IMR-90 (cell line): ENCODE data around the gene GPX6. TPM values are rescaled to one million over a fixed set of nuclear protein-coding genes. Genes with fewer than 3 reads are reported as not detected.

Experiments used
- ATAC-seq: fragments of 200-7000 bp; cut with Tn5 transposase; 2 replicates; pipeline ENCODE4 v1.9.1; 2020; ENCODE audit warnings: low read depth, mild to moderate bottlenecking, moderate library complexity
- BruUV-seq: library from RNA; stranded (reverse); fragments of 400-500 nt; replicated peaks from 2 replicates; lab custom pipeline; 2021; lab: Mats Ljungman, UMichigan
- CTCF ChIA-PET: fragments of 300-600 bp; formaldehyde crosslinking; extraction: SDS; loops from one replicate; lab custom pipeline; 2021; ENCODE audit warnings: antibody characterized with exemption; lab: Yijun Ruan, JAX
- POLR2A ChIA-PET: fragments of 300-600 bp; sonication (Branson Sonifier 250); formaldehyde crosslinking; loops from one replicate; lab custom pipeline; 2022; ENCODE audit warnings: antibody characterized with exemption; ENCODE audit not compliant: unreplicated experiment; lab: Charles Lee
- DNase-seq: peaks from one replicate; pipeline ENCODE4 v3.0.0; 2013
- H2AFZ ChIP-seq: replicated peaks from 2 replicates; pipeline ENCODE3; 2013; ENCODE audit warnings: low read length, mild to moderate bottlenecking; ENCODE audit not compliant: poor library complexity
- H2AK5ac ChIP-seq: 2 replicates; pipeline ENCODE4 v1.6.1; 2013; ENCODE audit warnings: low read depth, low read length, inconsistent platforms
- H2AK9ac ChIP-seq: replicated peaks from 2 replicates; pipeline ENCODE3; 2013; ENCODE audit warnings: mild to moderate bottlenecking, low read depth, low read length, moderate library complexity; ENCODE audit not compliant: poor library complexity
- H2BK120ac ChIP-seq: 2 replicates; pipeline ENCODE4 v1.6.1; 2013; ENCODE audit warnings: low read depth, low read length, inconsistent platforms
- H2BK15ac ChIP-seq: 3 replicates; pipeline ENCODE4 v1.6.1; 2013; ENCODE audit warnings: low read depth, low read length, inconsistent platforms
- H2BK20ac ChIP-seq: 2 replicates; pipeline ENCODE4 v1.6.1; 2013; ENCODE audit warnings: low read depth, mild to moderate bottlenecking, inconsistent platforms, low read length, moderate library complexity
- H2BK5ac ChIP-seq: 2 replicates; pipeline ENCODE4 v1.6.1; 2013; ENCODE audit warnings: mild to moderate bottlenecking, low read depth, low read length, inconsistent platforms; ENCODE audit not compliant: poor library complexity, severe bottlenecking
- H3K14ac ChIP-seq: replicated peaks from 2 replicates; pipeline ENCODE4 v1.6.1; 2013; ENCODE audit warnings: low read depth, low read length, inconsistent platforms
- H3K18ac ChIP-seq: 2 replicates; pipeline ENCODE4 v1.6.1; 2013; ENCODE audit warnings: low read depth, low read length, control low read depth
- H3K23ac ChIP-seq: 2 replicates; pipeline ENCODE4 v1.6.1; 2013; ENCODE audit warnings: low read depth, low read length, inconsistent platforms
- H3K27ac ChIP-seq: 2 replicates; pipeline ENCODE4 v1.5.1; 2013; ENCODE audit warnings: mild to moderate bottlenecking, control low read depth, low read length; ENCODE audit not compliant: insufficient read depth
- H3K27me3 ChIP-seq: 2 replicates; pipeline ENCODE4 v1.6.1; 2013; ENCODE audit warnings: low read length; ENCODE audit not compliant: control insufficient read depth, insufficient read depth
- H3K36me3 ChIP-seq: 2 replicates; pipeline ENCODE4 v1.6.1; 2013; ENCODE audit warnings: low read length, mixed read lengths; ENCODE audit not compliant: control insufficient read depth, insufficient read depth
- H3K4ac ChIP-seq: 2 replicates; pipeline ENCODE4 v1.6.1; 2013; ENCODE audit warnings: low read depth, low read length, inconsistent platforms
- H3K4me1 ChIP-seq: 2 replicates; pipeline ENCODE4 v1.6.1; 2013; ENCODE audit warnings: low read length, mixed read lengths; ENCODE audit not compliant: control insufficient read depth, insufficient read depth
- H3K4me2 ChIP-seq: 2 replicates; pipeline ENCODE4 v1.6.1; 2013; ENCODE audit warnings: low read depth, mild to moderate bottlenecking, control low read depth, low read length, moderate library complexity
- H3K4me3 ChIP-seq: 2 replicates; pipeline ENCODE4 v1.5.1; 2013; ENCODE audit warnings: low read depth, mild to moderate bottlenecking, control low read depth, low read length, moderate library complexity; ENCODE audit not compliant: insufficient read depth
- H3K56ac ChIP-seq: 2 replicates; pipeline ENCODE4 v1.6.1; 2013; ENCODE audit warnings: low read length, inconsistent platforms; ENCODE audit not compliant: insufficient read depth; ENCODE audit errors: extremely low read depth
- H3K79me1 ChIP-seq, 2 experiments: 2 replicates each; pipeline ENCODE4 v1.6.1; 2013; ENCODE audit warnings: low read length in 2 of 2, inconsistent platforms in 1 of 2, low read depth in 1 of 2
- H3K9ac ChIP-seq: 2 replicates; pipeline ENCODE4 v1.6.1; 2013; ENCODE audit warnings: low read depth, low read length, control low read depth
- H3K9me1 ChIP-seq: 2 replicates; pipeline ENCODE4 v1.6.1; 2013; ENCODE audit warnings: low read length, inconsistent platforms; ENCODE audit not compliant: insufficient read depth
- H3K9me3 ChIP-seq: 2 replicates; pipeline ENCODE4 v1.6.1; 2013; ENCODE audit warnings: low read length; ENCODE audit not compliant: control insufficient read depth, insufficient read depth
- H4K20me1 ChIP-seq: 2 replicates; pipeline ENCODE4 v1.6.1; 2013; ENCODE audit warnings: low read length, inconsistent platforms; ENCODE audit not compliant: insufficient read depth
- H4K5ac ChIP-seq: 2 replicates; pipeline ENCODE4 v1.6.1; 2013; ENCODE audit warnings: mild to moderate bottlenecking, low read depth, low read length, control low read depth
- H4K8ac ChIP-seq, 2 experiments: 2 replicates each; pipeline ENCODE4 v1.6.1; 2013; ENCODE audit warnings: low read depth in 2 of 2, low read length in 2 of 2, control low read depth in 1 of 2, inconsistent platforms in 1 of 2
- H4K91ac ChIP-seq: 2 replicates; pipeline ENCODE4 v1.6.1; 2013; ENCODE audit warnings: low read depth, low read length, inconsistent platforms; ENCODE audit not compliant: insufficient read depth
- RAD21 ChIP-seq: IDR thresholded peaks from 2 replicates; pipeline ENCODE4 v1.6.1; 2012; ENCODE audit warnings: low read length, improper control_type of control experiment
- WGBS, 2 experiments: methylation state at CpG; one replicate each; pipeline versions ENCODE4 v1.1.5 to v1.1.7; 2013; ENCODE audit warnings: missing lambda C conversion rate in 2 of 2; ENCODE audit not compliant: insufficient read length in 1 of 2; ENCODE audit errors: extremely low coverage in 2 of 2; 5-methylcytosine and 5-hydroxymethylcytosine counted together
- dilution Hi-C: fragments of 300-500 bp; cut with HindIII; formaldehyde crosslinking; loops from one replicate; pipeline ENCODE4 v1.14.3; 2018; ENCODE audit warnings: low sequenced_read_pairs; ENCODE audit not compliant: unreplicated experiment
- in situ Hi-C: fragments of 300-500 bp; cut with MboI; formaldehyde crosslinking; loops from 3 replicates; pipeline ENCODE4 v1.14.3; 2019; ENCODE audit warnings: low sequenced_read_pairs, inconsistent platforms, mixed read lengths
- intact Hi-C: fragments of 100-400 bp; cut with micrococcal nuclease; formaldehyde crosslinking; loops from 2 replicates; pipeline ENCODE4 v1.10.0; 2022
- polyA plus RNA-seq, 3 experiments: library from polyadenylated mRNA; depleted of rRNA; stranded (reverse); fragments of >200 nt; gene quantifications; 2 replicates each; pipeline ENCODE4 v1.2.3, GENCODE V29; 2012; ENCODE audit warnings: low replicate concordance in 1 of 3
- total RNA-seq: library from RNA; depleted of rRNA; stranded (reverse); fragments of >200 nt; gene quantifications from 2 replicates; pipeline ENCODE4 v1.2.3, GENCODE V29; 2012

Gene GPX6
- total and polyA plus RNA-seq, 2 of the 4 experiments (the other 2 are of a cell fraction) = not detected

DNA sequence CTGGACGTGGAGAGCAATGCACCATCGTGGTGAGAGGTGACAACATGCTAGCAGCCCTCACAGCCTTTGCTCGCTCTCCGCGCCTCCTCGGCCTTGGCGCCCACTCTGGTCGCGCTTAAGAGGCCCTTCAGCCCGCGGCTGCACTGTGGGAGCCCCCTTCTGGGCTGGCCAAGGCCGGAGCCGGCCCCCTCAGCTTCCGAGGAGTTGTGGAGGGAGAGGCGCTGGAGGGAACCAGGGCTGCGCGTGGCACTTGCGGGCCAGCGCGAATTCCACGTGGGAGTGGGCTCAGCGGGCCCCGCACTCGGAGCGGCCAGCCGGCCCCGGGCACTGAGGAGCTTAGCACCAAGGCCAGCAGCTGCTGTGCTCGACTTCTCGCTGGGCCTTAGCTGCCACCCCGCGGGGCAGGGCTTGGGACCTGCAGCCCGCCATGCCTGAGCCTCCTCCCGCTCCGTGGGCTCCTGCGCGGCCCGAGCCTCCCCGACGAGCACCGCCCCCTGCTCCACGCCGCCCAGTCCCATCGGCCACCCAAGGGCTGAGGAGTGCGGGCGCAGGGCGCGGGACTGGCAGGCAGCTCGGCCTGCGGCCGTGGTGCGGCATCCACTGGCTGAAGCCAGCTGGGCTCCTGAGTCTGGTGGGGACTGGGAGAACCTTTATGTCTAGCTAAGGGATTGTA is 3.8 kb downstream of the GPX6 start:
- no peak overlapping the region for H2BK15ac ChIP-seq
- H4K8ac ChIP-seq = no peak overlapping the region
- no peak for TF ChIP-seq RAD21
- 82% methylated on average over 10 of the region's 51 CpGs; no CpG with 5 or more reads in 1 of the 2 experiments for WGBS, 2 experiments
- POLR2A ChIA-PET = no interaction called here
- no peak overlapping the region for H2BK20ac ChIP-seq
- no peak overlapping the region for H3K4me3 ChIP-seq
- H2AK9ac ChIP-seq = no peak overlapping the region
- no peak overlapping the region for H3K27ac ChIP-seq
- no peak overlapping the region for H2BK5ac ChIP-seq
- H4K91ac ChIP-seq = no peak overlapping the region
- no peak overlapping the region for H3K4ac ChIP-seq
- in situ Hi-C loops = no loop called here
- H3K18ac ChIP-seq = no peak overlapping the region
- dilution Hi-C loops = no loop called here
- no peaks in the 10 kb centered on the region for H3K36me3 ChIP-seq
- H2AK5ac ChIP-seq = no peak overlapping the region
- H3K79me1 ChIP-seq = no peaks in the 10 kb centered on the region
- no peak for DNase-seq
- H2AFZ ChIP-seq = no peak overlapping the region
- no peaks in the 10 kb centered on the region for H3K4me1 ChIP-seq
- CTCF ChIA-PET = no interaction called here
- no peak overlapping the region for H3K14ac ChIP-seq
- intact Hi-C loops = no loop called here
- H2BK120ac ChIP-seq = no peak overlapping the region
- no peak overlapping the region for H3K56ac ChIP-seq
- no peaks in the 10 kb centered on the region for H3K9me3 ChIP-seq
- no peak overlapping the region for H3K23ac ChIP-seq
- no peaks in the 10 kb centered on the region for H4K20me1 ChIP-seq
- ATAC-seq = no peak
- no TSS peak for BruUV-seq
- no peak overlapping the region for H3K9ac ChIP-seq
- no peak overlapping the region for H4K5ac ChIP-seq
- H3K9me1 ChIP-seq = no peaks in the 10 kb centered on the region
- H3K4me2 ChIP-seq = no peak overlapping the region
- no peaks in the 10 kb centered on the region for H3K27me3 ChIP-seq
